C4-2B (cell line): ENCODE results near the gene CRELD2.

ENCODE experiments used
- H3K27ac ChIP-seq: fragments of 450-650 bp; 2 replicates; pipeline ENCODE4 v1.5.1; 2017
- CTCF ChIP-seq: fragments of 450-650 bp; conservative IDR thresholded peaks from 2 replicates; pipeline ENCODE4 v1.5.1; 2017; ENCODE audit warnings: mild to moderate bottlenecking
- ZFX ChIP-seq: fragments of 450-650 bp; IDR thresholded peaks from 2 replicates; pipeline ENCODE4 v1.6.1; 2017

The CRELD2 gene

GRCh38 chr22:49946612-49947295 lies 28.3 kb downstream of the CRELD2 start:
- TF ChIP-seq CTCF (no peak), ZFX (no peak)
- H3K27ac ChIP-seq, result no peak overlapping the region; the same call in 1 of the 2 replicates

GRCh38 chr22:49947296-49947622 lies 28.8 kb downstream of the CRELD2 start:
- TF ChIP-seq ZFX (no peak), CTCF (no peak)

GRCh38 chr22:49948116-49948957 lies 29.9 kb downstream of the CRELD2 start:
- TF ChIP-seq ZFX, result no peak
- no peak for TF ChIP-seq CTCF
- peak overlapping the region; percentile 98 for H3K27ac ChIP-seq

More at GRCh38 chr22:49947296-49947622, 28.8 kb downstream of the CRELD2 start:
- no peak overlapping the region; the same call in 1 of the 2 replicates for H3K27ac ChIP-seq

- H3K27ac ChIP-seq, result peak overlapping the region; percentile 98
- 0 out of 2 replicates have a peak, but pooled peaks have one; percentile 48 for TF ChIP-seq ZFX
- no peak for TF ChIP-seq CTCF
Observed at GRCh38 chr22:49948958-49949913, 30.8 kb downstream of the CRELD2 start.

GRCh38 chr22:49949914-49950292 lies 31.5 kb downstream of the CRELD2 start:
- peak overlapping the region; percentile 98 for H3K27ac ChIP-seq
- TF ChIP-seq ZFX (no peak), CTCF (no peak)

GRCh38 chr22:49950396-49950994 lies 32.1 kb downstream of the CRELD2 start:
- TF ChIP-seq CTCF, result no peak
- no peak for TF ChIP-seq ZFX
- peak overlapping the region; percentile 98 for H3K27ac ChIP-seq
